Measurements from ENCODE around the gene CDH4. TPM values are rescaled to one million over a fixed set of nuclear protein-coding genes. Genes with fewer than 3 reads are reported as not detected.

Gene CDH4
- total and polyA plus RNA-seq, 2 of the 8 experiments (the other 6 are each of a cell fraction or from before 2014, with no cell fraction given) = 4.3 to 7.9 TPM

DNA sequence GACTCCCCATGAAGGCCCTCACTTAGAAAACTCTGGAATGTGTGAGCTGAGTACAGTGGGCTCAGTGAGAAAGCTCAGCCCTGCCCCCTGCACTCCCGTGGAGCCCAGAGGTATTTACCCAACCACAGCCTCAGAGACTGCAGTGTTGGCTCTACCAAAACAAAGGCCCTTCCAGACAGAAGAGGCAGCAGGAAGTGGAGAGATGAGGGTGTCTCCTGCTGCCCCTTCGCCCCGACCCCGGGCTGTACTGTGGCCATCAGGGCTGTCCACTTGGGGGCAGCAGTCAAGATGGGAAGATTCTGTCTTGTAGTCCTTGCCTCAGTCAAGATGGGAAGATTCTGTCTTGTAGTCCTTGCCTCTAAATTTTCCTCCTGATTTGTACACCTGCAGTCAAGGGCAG lies 472.3 kb downstream of the CDH4 start:
- ChIA-PET CTCF (ENCODE audit: partially characterized antibody) (interaction anchor here (0.6 to 3.6 kb wide), 22 partner anchors 8 to 247 kb away, joined by 3 to 11 read pairs (median 4); no protein-coding TSS in a partner anchor), POLR2A (ENCODE audit: partially characterized antibody) (no interaction called here)
- DNase-seq (ENCODE audit: low read depth in 1 of 2, low spot score in 2 of 2) (peak; percentile 7 to 70), FAIRE-seq (no peak)
- WGBS, 2 experiments (ENCODE audit: extremely low coverage in 1 of 2, insufficient coverage in 1 of 2, insufficient read length in 1 of 2, insufficient replicate concordance in 2 of 2, low coverage in 1 of 2, low lambda C conversion rate in 2 of 2, missing lambda C conversion rate in 1 of 2) = 34% methylated on average over 4 of the region's 4 CpGs; no CpG with 5 or more reads in 1 of the 2 experiments
- H2AK5ac ChIP-seq (ENCODE audit: low read depth, low read length) = no peak overlapping the region
- H2BK5ac ChIP-seq (ENCODE audit: low read depth, low read length) = no peak overlapping the region
- H3K79me2 ChIP-seq (ENCODE audit: control insufficient read depth in 1 of 2, insufficient read depth in 2 of 2, low read length in 2 of 2) = no peaks in the 10 kb centered on the region; a peak in 1 of 4 replicates
- H3K4me1 ChIP-seq (replicated peaks in 1 of 4; ENCODE audit: control insufficient read depth in 3 of 4, insufficient read depth in 4 of 4, low read length in 3 of 4) = peaks cover 7 to 10% (median 9%) of the 10 kb centered on the region in 4 experiments
- no peak for TF ChIP-seq ZNF274 (IDR thresholded peaks at IDR 0.05; ENCODE audit: borderline replicate concordance, extremely low read depth, low read length)
- peak; percentile 39 to 67; a peak in 3 of 4 replicates for TF ChIP-seq RAD21 (IDR thresholded peaks at IDR 0.05 in 1 of 2, conservative IDR thresholded peaks at IDR 0.05 in 1 of 2; ENCODE audit: low read depth in 2 of 2, low read length in 2 of 2)
- TF ChIP-seq JUND (IDR thresholded peaks at IDR 0.05; ENCODE audit: low read length) = no peak
- TF ChIP-seq ASH2L (IDR thresholded peaks at IDR 0.05; ENCODE audit: low read length) = no peak
- TF ChIP-seq HDAC6 (IDR thresholded peaks at IDR 0.05; ENCODE audit: low read depth, low read length) = no peak
- TF ChIP-seq, protein P1, sequence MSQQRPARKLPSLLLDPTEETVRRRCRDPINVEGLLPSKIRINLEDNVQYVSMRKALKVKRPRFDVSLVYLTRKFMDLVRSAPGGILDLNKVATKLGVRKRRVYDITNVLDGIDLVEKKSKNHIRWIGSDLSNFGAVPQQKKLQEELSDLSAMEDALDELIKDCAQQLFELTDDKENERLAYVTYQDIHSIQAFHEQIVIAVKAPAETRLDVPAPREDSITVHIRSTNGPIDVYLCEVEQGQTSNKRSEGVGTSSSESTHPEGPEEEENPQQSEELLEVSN (IDR thresholded peaks at IDR 0.05) = no peak
- TF ChIP-seq CBX8 (IDR thresholded peaks at IDR 0.05; ENCODE audit: borderline replicate concordance, low read depth, low read length) = no peak
- TF ChIP-seq GABPA (IDR thresholded peaks at IDR 0.05; ENCODE audit: borderline replicate concordance, insufficient read depth, low read length) = no peak
- TF ChIP-seq, protein P2, sequence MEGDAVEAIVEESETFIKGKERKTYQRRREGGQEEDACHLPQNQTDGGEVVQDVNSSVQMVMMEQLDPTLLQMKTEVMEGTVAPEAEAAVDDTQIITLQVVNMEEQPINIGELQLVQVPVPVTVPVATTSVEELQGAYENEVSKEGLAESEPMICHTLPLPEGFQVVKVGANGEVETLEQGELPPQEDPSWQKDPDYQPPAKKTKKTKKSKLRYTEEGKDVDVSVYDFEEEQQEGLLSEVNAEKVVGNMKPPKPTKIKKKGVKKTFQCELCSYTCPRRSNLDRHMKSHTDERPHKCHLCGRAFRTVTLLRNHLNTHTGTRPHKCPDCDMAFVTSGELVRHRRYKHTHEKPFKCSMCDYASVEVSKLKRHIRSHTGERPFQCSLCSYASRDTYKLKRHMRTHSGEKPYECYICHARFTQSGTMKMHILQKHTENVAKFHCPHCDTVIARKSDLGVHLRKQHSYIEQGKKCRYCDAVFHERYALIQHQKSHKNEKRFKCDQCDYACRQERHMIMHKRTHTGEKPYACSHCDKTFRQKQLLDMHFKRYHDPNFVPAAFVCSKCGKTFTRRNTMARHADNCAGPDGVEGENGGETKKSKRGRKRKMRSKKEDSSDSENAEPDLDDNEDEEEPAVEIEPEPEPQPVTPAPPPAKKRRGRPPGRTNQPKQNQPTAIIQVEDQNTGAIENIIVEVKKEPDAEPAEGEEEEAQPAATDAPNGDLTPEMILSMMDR (IDR thresholded peaks at IDR 0.05; ENCODE audit: control extremely low read depth in 1 of 3, insufficient read depth in 1 of 3, low read depth in 1 of 3, low read length in 3 of 3) = peak; percentile 62 to 77 (median 76)
- no peak overlapping the region for H3K9ac ChIP-seq (replicated peaks in 1 of 4; ENCODE audit: extremely low read depth in 1 of 4, low read depth in 3 of 4, low read length in 3 of 4)
- H3K4me3 ChIP-seq (ENCODE audit: extremely low read depth in 1 of 4, insufficient read depth in 2 of 4, low read depth in 3 of 4, low read length in 4 of 4) = no peak overlapping the region
- peak overlapping the region; percentile 45; the same call in 1 of the 2 replicates for H4K8ac ChIP-seq (ENCODE audit: extremely low read depth, insufficient read depth, low read length)
- H3K27ac ChIP-seq (ENCODE audit: low read depth, low read length) = no peak overlapping the region
- no peak overlapping the region for H3K14ac ChIP-seq (ENCODE audit: insufficient read length)
- no peak overlapping the region for H3K4ac ChIP-seq (replicated peaks; ENCODE audit: insufficient read length, low read depth, low read length)
- no peak overlapping the region for H2BK120ac ChIP-seq (replicated peaks; ENCODE audit: low read depth, low read length)
- H3K27me3 ChIP-seq (replicated peaks in 1 of 4; ENCODE audit: control insufficient read depth in 3 of 4, extremely low read depth in 1 of 4, insufficient read depth in 3 of 4, low read length in 3 of 4) = peaks cover 0 to 6% (median 0%) of the 10 kb centered on the region in 4 experiments; a peak in 4 of 7 replicates
- no peak overlapping the region for H4K5ac ChIP-seq (ENCODE audit: insufficient read length, low read depth, low read length)
- no peak overlapping the region for H3K4me2 ChIP-seq (ENCODE audit: insufficient read depth in 1 of 2, low read depth in 2 of 2, low read length in 2 of 2)
- H2BK12ac ChIP-seq (ENCODE audit: low read depth, low read length) = no peak overlapping the region
- no peaks in the 10 kb centered on the region for H3K79me1 ChIP-seq (ENCODE audit: low read depth, low read length)
- H3K9me3 ChIP-seq (ENCODE audit: insufficient read depth in 2 of 2, low read depth in 1 of 2, low read length in 1 of 2) = peaks cover 0 to 6% of the 10 kb centered on the region in 2 experiments; a peak in 1 of 4 replicates
- no peak overlapping the region for H4K91ac ChIP-seq (replicated peaks; ENCODE audit: insufficient read length, low read length)
- H2BK20ac ChIP-seq (ENCODE audit: low read length) = no peak overlapping the region
- H3K56ac ChIP-seq (replicated peaks; ENCODE audit: insufficient read length, low read depth, low read length) = no peak overlapping the region
- H3K23ac ChIP-seq (ENCODE audit: insufficient read length) = no peak overlapping the region
- no peak overlapping the region for H3K18ac ChIP-seq (ENCODE audit: extremely low read depth, low read length)
- H3K23me2 ChIP-seq (ENCODE audit: low read depth, low read length) = peaks cover 3% of the 10 kb centered on the region; the same call in 1 of the 2 replicates
- H2BK15ac ChIP-seq (ENCODE audit: low read length) = no peak overlapping the region
- H3K36me3 ChIP-seq (ENCODE audit: control insufficient read depth in 2 of 4, insufficient read depth in 4 of 4, low read length in 3 of 4) = no peaks in the 10 kb centered on the region; a peak in 1 of 8 replicates
- peaks cover 0 to 10% of the 10 kb centered on the region in 2 experiments for H4K20me1 ChIP-seq (replicated peaks in 1 of 2; ENCODE audit: control insufficient read depth in 1 of 2, insufficient read depth in 2 of 2, low read length in 2 of 2)
- H2AFZ ChIP-seq (ENCODE audit: low read length) = no peak overlapping the region

Data from H1 (cell line).